GM12878 (cell line): ENCODE data around the gene PXMP2. TPM values are rescaled to one million over a fixed set of nuclear protein-coding genes. Genes with fewer than 3 reads are reported as not detected.

Source experiments
- CREB1 ChIP-seq: IDR thresholded peaks from 2 replicates; pipeline ENCODE4 v1.6.1; 2012; ENCODE audit warnings: low read depth, mild to moderate bottlenecking, inconsistent platforms
- GABPA ChIP-seq: IDR thresholded peaks from 2 replicates; pipeline ENCODE4 v1.6.1; 2014; ENCODE audit warnings: antibody characterized with exemption, low read depth, mild to moderate bottlenecking, inconsistent platforms
- GATAD2B ChIP-seq: fragments of 450-650 bp; conservative IDR thresholded peaks from 2 replicates; pipeline ENCODE4 v1.6.1; 2017; ENCODE audit warnings: low read depth, mild to moderate bottlenecking, moderate library complexity
- HDGF ChIP-seq: fragments of 450-650 bp; IDR thresholded peaks from 2 replicates; pipeline ENCODE4 v1.6.1; 2016; ENCODE audit warnings: antibody characterized with exemption
- KAT2A ChIP-seq: conservative IDR thresholded peaks from 2 replicates; pipeline ENCODE4 v1.6.1; 2011; ENCODE audit warnings: low read depth, low read length; ENCODE audit not compliant: control insufficient read depth
- LARP7 ChIP-seq: fragments of 450-650 bp; IDR thresholded peaks from 2 replicates; pipeline ENCODE4 v1.6.1; 2017; ENCODE audit warnings: mild to moderate bottlenecking
- NRF1 ChIP-seq: conservative IDR thresholded peaks from 2 replicates; pipeline ENCODE4 v1.6.1; 2011; ENCODE audit warnings: mild to moderate bottlenecking, low read depth, low read length, improper control_type of control experiment
- PAX5 ChIP-seq: IDR thresholded peaks from 2 replicates; pipeline ENCODE4 v1.6.1; 2011; ENCODE audit warnings: low read depth, low read length, borderline replicate concordance
- RAD21 ChIP-seq: IDR thresholded peaks from 2 replicates; pipeline ENCODE4 v1.6.1; 2011; ENCODE audit warnings: mild to moderate bottlenecking, low read depth, low read length, moderate library complexity; ENCODE audit not compliant: insufficient read depth
- REST ChIP-seq: IDR thresholded peaks from 2 replicates; pipeline ENCODE4 v1.6.1; 2012; ENCODE audit warnings: mild to moderate bottlenecking, low read depth, low read length
- SPI1 ChIP-seq: IDR thresholded peaks from 2 replicates; pipeline ENCODE4 v1.6.1; 2011; ENCODE audit warnings: low read depth, mild to moderate bottlenecking, low read length, moderate library complexity, borderline replicate concordance; ENCODE audit not compliant: insufficient read depth
- SREBF1 ChIP-seq: IDR thresholded peaks from 2 replicates; pipeline ENCODE4 v1.6.1; 2012; ENCODE audit warnings: mild to moderate bottlenecking, low read length
- SRF ChIP-seq, 2 experiments: IDR thresholded peaks; 2 replicates each; pipeline ENCODE4 v1.6.1; 2011; ENCODE audit warnings: low read depth in 2 of 2, low read length in 2 of 2, mild to moderate bottlenecking in 1 of 2, moderate library complexity in 1 of 2
- TAF1 ChIP-seq: IDR thresholded peaks from 2 replicates; pipeline ENCODE4 v1.6.1; 2011; ENCODE audit warnings: mild to moderate bottlenecking, low read depth, low read length, borderline replicate concordance
- TCF12 ChIP-seq: IDR thresholded peaks from 2 replicates; pipeline ENCODE4 v1.6.1; 2011; ENCODE audit warnings: low read depth, mild to moderate bottlenecking, low read length
- USF1 ChIP-seq: IDR thresholded peaks from 2 replicates; pipeline ENCODE4 v1.6.1; 2011; ENCODE audit warnings: borderline replicate concordance, low read depth, mild to moderate bottlenecking, moderate library complexity, mixed read lengths, low read length; ENCODE audit not compliant: insufficient read depth; ENCODE audit errors: extremely low read length
- YY1 ChIP-seq: IDR thresholded peaks from 2 replicates; pipeline ENCODE4 v1.6.1; 2011; ENCODE audit warnings: low read depth, mild to moderate bottlenecking, low read length
- ZSCAN29 ChIP-seq: fragments of 450-650 bp; IDR thresholded peaks from 2 replicates; pipeline ENCODE4 v1.6.1; 2017; ENCODE audit warnings: mild to moderate bottlenecking, moderate library complexity
- polyA plus RNA-seq, 11 experiments: library from polyadenylated mRNA; depleted of rRNA in 4 of 11; unstranded in 6 of 11; stranded (reverse) in 5 of 11; fragments of >200 nt; fragmentation: Nextera tagmentation in 4 of 11; fragmentation: Illumina TruSeq in 1 of 11; extraction: Ambion mirVana in 4 of 11; extraction: Trizol in 1 of 11; gene quantifications; 1 replicate in 1 of 11; 2 replicates in 10 of 11; pipeline versions ENCODE4 v1.2.1 to v1.2.3, GENCODE V29; 2011 to 2016; ENCODE audit warnings: inconsistent platforms in 2 of 11, missing spikeins in 2 of 11, low read depth in 1 of 11
- total RNA-seq, 4 experiments: library from RNA; depleted of rRNA in 3 of 4; stranded (reverse); fragments of >200 nt in 3 of 4; fragmentation: Illumina TruSeq in 1 of 4; extraction: Trizol in 1 of 4; gene quantifications; 2 replicates each; pipeline versions ENCODE4 v1.2.1 to v1.2.3, GENCODE V29; 2013 to 2021
- TF ChIP-seq, protein P1 (sequence below): IDR thresholded peaks from 2 replicates; pipeline ENCODE4 v1.6.1; 2011; ENCODE audit warnings: borderline replicate concordance, low read depth, mild to moderate bottlenecking, moderate library complexity, low read length; ENCODE audit not compliant: insufficient read depth, poor library complexity, severe bottlenecking
- TF ChIP-seq, protein P2 (sequence below): fragments of 450-650 bp; IDR thresholded peaks from 2 replicates; pipeline ENCODE4 v1.6.1; 2017; ENCODE audit warnings: borderline replicate concordance
- TF ChIP-seq, protein P3 (sequence below): IDR thresholded peaks from 2 replicates; pipeline ENCODE4 v1.6.1; 2012; ENCODE audit warnings: low read length, inconsistent platforms

Gene PXMP2
- total and polyA plus RNA-seq, 10 of the 15 experiments (the other 5 are each of a cell fraction or from before 2014, with no cell fraction given), result 4.0 to 97.8 (median 42.0) TPM

GRCh38 chr12:132687211-132688164 is at the start of gene PXMP2, which contains the start of gene POLE (continued):
- TF ChIP-seq, protein P1, sequence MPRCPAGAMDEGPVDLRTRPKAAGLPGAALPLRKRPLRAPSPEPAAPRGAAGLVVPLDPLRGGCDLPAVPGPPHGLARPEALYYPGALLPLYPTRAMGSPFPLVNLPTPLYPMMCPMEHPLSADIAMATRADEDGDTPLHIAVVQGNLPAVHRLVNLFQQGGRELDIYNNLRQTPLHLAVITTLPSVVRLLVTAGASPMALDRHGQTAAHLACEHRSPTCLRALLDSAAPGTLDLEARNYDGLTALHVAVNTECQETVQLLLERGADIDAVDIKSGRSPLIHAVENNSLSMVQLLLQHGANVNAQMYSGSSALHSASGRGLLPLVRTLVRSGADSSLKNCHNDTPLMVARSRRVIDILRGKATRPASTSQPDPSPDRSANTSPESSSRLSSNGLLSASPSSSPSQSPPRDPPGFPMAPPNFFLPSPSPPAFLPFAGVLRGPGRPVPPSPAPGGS, result no peak
- TF ChIP-seq ZSCAN29 (no peak), USF1 (no peak), TAF1 (peak; percentile 68; the same call in 1 of the 2 replicates), RAD21 (peak; percentile 34; the same call in 1 of the 2 replicates), CREB1 (peak; percentile 22; the same call in 1 of the 2 replicates), LARP7 (peak; percentile 95), TCF12 (peak; percentile 11; the same call in 1 of the 2 replicates), REST (no peak), YY1 (peak; percentile 88), SREBF1 (no peak), KAT2A (no peak), GATAD2B (peak; percentile 88), HDGF (no peak), GABPA (no peak), SRF (IDR thresholded peaks at IDR 0.05; ENCODE audit: low read depth in 2 of 2, low read length in 2 of 2) (peak in 1 of 2 experiments; percentile 16; a peak in 1 of 4 replicates), SPI1 (no peak), PAX5 (peak; percentile 44; the same call in 1 of the 2 replicates), NRF1 (no peak)
- TF ChIP-seq, protein P2, sequence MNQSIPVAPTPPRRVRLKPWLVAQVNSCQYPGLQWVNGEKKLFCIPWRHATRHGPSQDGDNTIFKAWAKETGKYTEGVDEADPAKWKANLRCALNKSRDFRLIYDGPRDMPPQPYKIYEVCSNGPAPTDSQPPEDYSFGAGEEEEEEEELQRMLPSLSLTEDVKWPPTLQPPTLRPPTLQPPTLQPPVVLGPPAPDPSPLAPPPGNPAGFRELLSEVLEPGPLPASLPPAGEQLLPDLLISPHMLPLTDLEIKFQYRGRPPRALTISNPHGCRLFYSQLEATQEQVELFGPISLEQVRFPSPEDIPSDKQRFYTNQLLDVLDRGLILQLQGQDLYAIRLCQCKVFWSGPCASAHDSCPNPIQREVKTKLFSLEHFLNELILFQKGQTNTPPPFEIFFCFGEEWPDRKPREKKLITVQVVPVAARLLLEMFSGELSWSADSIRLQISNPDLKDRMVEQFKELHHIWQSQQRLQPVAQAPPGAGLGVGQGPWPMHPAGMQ, result peak; percentile 69
- TF ChIP-seq, protein P3, sequence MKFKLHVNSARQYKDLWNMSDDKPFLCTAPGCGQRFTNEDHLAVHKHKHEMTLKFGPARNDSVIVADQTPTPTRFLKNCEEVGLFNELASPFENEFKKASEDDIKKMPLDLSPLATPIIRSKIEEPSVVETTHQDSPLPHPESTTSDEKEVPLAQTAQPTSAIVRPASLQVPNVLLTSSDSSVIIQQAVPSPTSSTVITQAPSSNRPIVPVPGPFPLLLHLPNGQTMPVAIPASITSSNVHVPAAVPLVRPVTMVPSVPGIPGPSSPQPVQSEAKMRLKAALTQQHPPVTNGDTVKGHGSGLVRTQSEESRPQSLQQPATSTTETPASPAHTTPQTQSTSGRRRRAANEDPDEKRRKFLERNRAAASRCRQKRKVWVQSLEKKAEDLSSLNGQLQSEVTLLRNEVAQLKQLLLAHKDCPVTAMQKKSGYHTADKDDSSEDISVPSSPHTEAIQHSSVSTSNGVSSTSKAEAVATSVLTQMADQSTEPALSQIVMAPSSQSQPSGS, result no peak
